ENCODE measurements around the gene DGCR2.

DNA sequence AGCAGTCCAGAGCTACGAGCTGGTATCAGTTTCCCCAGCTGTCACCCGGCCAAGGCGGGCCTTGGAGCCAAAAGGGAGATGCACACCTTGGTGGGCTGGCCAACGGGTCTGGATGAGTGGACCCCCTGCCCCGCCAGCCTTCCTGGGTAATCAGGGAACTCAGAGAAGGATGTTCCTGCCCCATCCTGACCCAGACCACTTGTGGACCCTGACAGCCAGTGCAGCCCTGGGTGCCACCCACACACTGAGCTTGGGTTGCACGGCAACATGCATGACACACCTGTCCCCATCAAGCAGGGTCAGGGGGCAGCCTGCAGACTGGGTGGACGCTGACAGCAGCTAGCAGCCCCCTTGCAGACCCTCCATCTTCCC lies 47.7 kb upstream of the DGCR2 start:
- TF ChIP-seq, protein P1, sequence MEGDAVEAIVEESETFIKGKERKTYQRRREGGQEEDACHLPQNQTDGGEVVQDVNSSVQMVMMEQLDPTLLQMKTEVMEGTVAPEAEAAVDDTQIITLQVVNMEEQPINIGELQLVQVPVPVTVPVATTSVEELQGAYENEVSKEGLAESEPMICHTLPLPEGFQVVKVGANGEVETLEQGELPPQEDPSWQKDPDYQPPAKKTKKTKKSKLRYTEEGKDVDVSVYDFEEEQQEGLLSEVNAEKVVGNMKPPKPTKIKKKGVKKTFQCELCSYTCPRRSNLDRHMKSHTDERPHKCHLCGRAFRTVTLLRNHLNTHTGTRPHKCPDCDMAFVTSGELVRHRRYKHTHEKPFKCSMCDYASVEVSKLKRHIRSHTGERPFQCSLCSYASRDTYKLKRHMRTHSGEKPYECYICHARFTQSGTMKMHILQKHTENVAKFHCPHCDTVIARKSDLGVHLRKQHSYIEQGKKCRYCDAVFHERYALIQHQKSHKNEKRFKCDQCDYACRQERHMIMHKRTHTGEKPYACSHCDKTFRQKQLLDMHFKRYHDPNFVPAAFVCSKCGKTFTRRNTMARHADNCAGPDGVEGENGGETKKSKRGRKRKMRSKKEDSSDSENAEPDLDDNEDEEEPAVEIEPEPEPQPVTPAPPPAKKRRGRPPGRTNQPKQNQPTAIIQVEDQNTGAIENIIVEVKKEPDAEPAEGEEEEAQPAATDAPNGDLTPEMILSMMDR (IDR thresholded peaks at IDR 0.05), result no peak
- no peak for TF ChIP-seq POLR2A (IDR thresholded peaks at IDR 0.05)

Data from heart left ventricle (tissue), 13 donors.